AG08395 (cell line): ENCODE data around the gene ACAD8.

Experiments used
- DNase-seq: peaks from one replicate; pipeline ENCODE4 v3.0.0; 2012; ENCODE audit warnings: mixed read lengths, low spot score

Gene ACAD8

DNA sequence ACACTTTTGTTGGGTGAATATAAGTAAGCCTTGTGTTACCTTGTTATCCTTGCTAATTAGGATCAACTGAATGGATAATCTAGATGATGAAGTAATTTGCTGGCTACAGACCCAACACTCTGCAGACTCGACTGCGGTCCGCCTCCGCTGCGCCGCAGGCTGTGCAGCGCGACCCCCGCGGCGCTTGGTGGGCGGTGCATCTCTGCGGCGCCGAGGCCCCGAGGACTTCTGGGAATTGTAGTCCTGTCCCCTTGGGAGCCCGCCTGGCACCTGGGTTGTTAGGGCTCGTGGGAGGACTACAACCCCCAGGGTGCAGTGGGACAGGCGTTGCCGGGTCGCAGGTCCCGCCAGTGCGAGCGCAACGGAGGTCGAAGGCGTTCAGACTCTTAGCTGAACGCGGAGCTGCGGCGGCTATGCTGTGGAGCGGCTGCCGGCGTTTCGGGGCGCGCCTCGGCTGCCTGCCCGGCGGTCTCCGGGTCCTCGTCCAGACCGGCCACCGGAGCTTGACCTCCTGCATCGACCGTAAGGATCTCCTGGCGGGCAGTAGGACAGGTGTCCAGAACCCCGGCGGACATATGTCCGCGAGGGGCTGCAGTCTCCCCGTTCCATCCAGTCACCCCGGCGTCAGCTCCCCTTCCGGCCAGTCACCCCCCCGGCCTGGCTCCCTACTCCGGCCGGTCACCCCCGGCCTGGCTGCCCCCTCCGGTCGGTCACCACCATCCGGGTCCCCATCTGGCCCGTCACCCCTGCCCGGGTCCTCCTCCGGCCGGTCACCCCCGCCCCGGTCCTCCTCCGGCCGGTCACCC is at the start of gene ACAD8, which contains the start of gene THYN1:
TSS of gene ACAD8 (plus strand) at position 381 of the 806 bp plus-strand sequence. CDS start at position 414, 33 bp downstream.
TSS of gene THYN1 (minus strand) at position 165 of the 806 bp plus-strand sequence. CDS start 470 bp downstream, outside the sequence.
- DNase-seq = peak; percentile 99

- no peak for DNase-seq
These were observed 47.6 kb upstream of the ACAD8 start for GRCh38 chr11:134205729-134206128.

DNA sequence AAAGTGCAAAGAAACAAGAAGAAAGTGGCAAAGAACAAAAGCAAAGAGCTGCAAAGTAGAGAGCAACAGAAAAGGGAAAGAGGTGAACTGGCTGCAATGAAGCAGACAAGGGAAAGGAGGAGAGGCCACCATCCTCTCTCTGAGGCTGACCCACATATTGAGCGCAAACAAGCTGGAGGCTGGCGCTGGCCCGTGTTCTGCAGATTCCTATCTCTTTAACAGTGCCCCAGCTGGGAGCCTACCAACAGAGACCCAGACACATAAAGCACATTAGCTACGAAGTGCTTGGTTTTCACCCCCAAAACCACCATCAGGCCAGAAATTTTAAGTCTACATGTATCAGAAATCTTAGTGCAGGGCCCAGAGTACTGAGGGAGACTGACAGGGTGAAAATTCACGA is 47.2 kb upstream of the ACAD8 start:
- DNase-seq = no peak

DNA sequence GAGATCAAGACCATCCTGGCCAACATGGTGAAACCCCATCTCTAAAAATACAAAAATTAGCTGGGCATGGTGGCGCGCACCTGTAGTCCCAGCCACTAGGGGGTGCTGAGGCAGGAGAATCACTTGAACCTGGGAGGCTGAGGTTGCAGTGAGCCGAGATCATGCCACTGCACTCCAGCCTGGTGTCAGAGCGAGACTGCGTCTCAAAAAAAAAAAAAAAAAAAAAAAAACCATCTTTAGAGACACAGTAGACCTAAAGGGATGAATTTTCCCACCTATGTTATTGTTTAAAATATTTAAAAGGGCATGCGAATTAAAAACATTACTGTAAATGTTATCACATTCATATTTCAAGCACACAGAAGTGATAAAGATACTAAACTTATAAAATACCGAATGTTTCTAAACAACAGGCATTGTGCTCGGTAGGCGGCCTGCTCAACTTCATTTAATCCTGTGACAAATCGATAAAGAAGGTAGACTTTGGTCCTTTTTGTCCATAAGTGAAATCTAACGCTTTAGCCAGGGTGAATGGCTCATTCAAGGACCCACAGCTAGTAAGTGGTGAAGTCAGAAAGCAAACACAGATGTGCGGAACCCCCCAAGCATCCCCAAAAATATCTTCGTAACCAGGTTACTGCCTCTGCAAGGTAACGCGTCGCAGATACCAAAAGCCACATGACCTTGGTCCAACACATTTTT is 45.7 kb upstream of the ACAD8 start:
- no peak for DNase-seq

DNA sequence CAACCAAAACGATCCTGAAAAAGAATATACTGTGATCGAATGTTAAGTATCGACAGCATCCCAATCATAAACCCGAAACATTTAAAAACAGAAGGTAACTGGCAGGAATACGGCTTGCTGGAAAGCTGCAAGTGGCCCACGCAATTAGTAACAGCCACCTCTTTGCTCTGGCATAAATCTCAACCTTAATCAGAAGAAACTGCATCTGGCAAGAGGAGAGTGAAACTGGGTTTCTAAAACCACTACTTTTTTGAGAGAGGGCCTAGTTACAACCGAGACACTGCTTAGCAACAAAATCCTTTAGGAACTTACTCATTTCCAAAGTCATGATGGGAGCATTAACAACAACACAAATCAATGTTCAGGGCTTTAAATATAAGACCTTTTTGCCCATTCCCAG is 37.5 kb upstream of the ACAD8 start:
- no peak for DNase-seq

DNA sequence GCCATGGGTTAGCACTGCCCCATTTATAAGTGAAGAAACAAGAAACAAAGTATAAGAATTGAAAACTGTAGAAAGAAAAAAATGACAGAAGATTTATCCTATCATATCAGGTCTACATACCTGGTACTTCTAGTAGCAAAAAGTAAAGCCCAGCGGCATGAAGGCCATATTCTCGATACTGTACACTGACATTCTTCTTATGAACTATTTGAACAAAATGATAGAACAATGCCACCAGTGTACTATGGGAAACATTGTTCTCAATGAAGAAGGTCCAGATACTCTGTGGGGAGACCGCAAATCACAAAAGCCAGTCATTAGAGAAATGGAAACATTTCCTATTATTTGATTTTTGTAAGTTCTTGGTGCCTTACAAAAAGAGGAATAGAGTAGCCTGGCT is 36.6 kb upstream of the ACAD8 start:
- DNase-seq = no peak

GRCh38 chr11:134223121-134223520 is 30.2 kb upstream of the ACAD8 start:
- no peak for DNase-seq

DNA sequence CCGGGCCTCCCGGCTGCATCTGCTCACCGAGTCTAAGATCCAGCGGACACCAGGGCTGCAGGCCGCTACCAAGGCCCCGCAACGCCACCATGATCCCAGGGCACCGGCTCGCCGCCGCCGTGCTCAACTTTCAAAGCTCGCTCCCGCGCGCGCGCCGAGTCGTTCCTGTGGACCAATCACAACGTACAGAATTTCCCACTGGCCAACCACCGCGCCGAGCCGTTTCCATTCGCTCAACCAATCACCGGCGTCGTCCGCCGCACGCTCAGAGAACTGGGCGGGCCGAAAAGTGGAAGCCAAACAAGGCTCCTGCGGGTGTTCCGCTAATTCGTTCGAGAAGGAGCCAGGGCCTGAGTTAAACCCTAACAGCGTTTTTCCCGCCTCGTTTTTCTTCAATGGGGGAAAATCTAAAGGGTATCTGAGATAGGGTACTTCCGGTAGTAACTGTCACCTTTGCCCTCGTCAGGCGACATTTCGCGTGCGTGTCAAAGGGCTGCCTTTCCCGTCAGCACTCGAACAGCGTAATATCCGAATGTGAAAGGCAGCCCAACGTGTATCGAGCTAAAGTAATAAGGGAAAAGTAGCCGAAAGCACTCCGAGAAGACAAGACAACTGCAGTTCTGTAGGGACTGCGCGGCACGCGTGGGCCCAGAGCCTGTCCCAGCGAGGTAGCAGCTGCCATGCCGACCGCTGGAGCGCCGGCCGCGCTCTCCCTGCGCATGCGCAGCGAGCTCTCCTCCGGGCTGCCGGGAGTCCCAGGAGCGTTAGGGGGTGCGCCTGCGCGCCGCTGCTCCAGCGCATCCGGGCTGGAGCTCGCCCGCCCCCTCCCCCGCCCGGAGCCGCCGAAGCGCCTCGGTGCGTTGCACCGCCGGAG is 29.3 kb upstream of the ACAD8 start, which contains the start of the genes NCAPD3 and VPS26B:
TSS of gene NCAPD3 (minus strand) at position 132 of the 874 bp plus-strand sequence. CDS start at position 91, 41 bp downstream.
TSS of gene VPS26B (plus strand) at position 836 of the 874 bp plus-strand sequence. CDS start 452 bp downstream, outside the sequence.
- peak; percentile 99 for DNase-seq

- peak; percentile 22 for DNase-seq
These were observed 28.4 kb upstream of the ACAD8 start for GRCh38 chr11:134224710-134225664.

DNA sequence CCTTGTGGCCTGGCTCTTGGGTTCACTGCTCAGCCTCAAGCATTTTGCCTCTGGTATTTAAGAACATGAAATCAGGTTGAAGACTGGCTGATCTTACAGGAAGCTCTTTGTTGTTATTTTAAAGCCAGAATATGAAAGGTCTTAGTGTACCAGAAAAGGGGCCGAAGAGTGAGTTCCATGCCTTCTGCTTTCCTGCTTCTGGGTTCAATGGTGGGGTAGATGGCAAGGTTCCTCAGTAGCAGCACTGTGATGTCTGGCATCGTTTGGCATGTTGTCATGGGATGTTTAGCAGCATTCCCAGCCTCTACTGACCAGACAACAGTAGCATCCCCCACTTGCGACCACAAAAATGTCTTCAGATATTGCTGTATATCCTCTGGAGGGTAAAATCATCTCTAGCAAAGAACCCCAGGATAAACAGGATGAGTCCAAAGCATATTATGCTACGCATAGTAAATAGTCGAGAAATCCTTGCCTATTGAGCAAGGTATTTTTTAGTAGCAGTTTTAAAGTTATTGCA is 26.5 kb upstream of the ACAD8 start:
- no peak for DNase-seq

- peak; percentile 79 for DNase-seq
These were observed 24.7 kb upstream of the ACAD8 start for GRCh38 chr11:134228625-134229024.

DNA sequence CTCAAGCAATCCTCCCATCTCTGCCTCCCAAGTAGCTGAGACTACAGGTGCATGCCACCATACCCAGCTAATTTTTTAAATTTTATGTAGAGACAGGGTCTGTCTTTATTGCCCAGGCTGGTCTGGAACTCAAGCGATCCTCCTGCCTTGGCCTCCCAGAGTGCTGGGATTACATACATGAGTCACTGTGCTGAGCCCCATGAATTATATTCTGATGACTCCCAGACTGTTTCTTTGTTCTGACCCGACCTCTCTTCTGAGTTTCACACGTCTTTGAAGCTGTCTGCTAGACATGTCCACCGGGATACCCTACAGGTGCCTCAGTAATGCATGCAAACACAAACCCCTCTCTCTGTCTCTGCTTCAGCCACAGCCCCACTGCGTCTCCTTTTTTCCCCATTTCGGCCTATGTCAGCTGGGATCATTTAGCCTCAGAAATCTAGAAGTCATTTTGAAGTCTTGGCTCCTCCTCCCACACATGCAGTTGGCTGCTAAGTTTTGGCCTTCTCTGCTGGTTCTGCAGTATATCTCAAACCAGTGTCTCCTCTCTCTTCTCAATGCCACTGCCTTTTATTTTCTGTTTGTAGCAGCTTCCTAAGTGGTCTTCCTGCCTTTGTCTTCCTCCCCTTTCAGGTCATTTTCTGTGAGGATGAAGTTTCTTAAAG is 24.1 kb upstream of the ACAD8 start:
- DNase-seq = peak; percentile 15

- no peak for DNase-seq
These were observed 23.0 kb upstream of the ACAD8 start for GRCh38 chr11:134230339-134230738.

DNA sequence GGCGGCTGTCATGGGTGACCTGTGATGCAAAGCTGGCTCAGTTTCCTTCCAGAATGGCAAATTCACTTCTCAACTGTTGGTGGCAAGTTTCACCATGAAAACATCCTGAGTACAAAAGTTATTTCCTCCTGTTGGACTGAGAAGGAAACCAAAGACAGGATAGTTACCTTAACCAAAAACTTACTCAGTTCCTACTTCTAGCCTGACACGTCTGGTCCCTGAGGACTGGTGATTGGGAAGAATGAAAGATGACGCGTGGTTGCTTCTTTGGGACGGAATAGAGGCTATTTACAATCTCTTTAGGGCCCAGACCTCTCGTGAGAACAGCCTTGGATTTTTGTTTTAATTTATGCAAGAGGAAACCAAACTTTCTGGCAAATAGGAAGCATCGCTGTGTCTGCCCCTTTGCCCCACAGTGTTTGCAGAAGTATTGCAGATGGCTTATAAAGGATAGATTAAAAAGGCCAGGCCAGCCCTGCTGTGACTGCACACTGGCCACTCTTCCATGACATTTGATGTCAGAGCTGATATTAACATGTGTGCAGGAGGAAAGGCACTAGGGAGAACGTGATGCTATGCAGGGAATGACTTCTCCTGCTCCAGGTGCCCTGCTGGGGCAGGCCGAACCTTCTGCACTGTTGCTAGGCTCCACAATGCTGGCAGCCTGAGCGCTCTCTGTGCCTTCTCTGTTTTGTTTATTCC is 21.3 kb upstream of the ACAD8 start:
- DNase-seq = no peak

DNA sequence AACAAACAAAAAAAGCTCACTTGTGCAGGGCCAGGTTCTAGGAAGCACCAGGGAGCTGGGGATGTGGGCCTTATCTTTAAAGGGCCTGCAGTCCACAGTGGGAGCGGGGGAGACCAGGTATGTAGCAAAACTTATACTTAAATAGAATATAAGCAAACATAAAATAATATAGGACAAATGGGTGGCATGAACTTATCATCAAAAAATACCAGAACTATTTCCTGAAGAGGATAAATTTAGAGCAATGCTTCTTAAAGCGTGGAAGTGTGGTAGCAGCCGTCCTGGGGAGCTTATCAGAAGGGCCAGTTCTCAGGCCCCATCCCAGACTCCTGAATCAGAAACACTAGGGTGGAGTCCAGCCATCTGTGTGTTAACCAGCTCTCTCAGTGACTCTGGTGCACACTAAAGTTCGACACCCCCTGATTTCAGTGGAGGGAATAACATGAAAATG is 19.6 kb upstream of the ACAD8 start:
- no peak for DNase-seq

GRCh38 chr11:134235399-134235798 is 18.0 kb upstream of the ACAD8 start:
- DNase-seq = no peak

- DNase-seq = peak; percentile 14
These were observed 16.4 kb upstream of the ACAD8 start for GRCh38 chr11:134236834-134237556.

DNA sequence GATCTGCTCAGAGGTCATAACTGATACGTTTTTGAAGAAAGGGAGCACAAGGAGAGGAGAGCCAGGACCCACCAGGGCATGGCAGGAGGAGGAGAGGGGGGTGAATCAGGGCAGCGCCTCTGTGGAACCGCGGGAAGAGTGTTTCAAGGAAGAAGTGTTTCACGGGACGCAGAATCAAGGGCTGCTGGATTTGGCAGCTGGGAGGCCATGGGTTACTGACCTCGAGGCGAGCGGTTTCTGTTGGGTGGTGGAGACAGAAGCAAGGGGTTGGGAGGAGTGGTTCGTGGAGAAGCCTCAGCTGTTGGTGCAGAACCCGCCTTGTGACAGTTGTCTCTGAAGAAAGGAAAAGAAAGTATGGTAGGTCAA is 15.8 kb upstream of the ACAD8 start:
- no peak for DNase-seq

DNA sequence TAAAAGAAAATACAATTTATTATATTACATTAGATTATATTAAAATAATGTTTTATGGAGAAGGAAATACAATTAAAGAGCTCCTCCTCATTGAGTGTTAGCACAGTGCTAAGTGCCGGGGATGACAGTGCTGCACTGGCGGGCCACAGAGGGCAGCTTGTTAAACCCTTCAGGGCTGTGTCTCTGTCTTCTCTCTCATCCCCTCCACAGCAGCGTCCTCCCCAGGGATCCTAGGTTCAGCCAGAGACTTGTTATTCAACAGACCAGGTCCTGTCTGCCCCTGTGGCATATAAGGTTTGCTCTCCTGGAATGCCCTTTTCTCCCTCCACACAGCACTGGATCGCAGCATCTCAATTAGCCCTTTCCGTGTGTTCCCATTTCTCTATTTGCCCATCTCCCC is 14.4 kb upstream of the ACAD8 start:
- DNase-seq = no peak
